GM06990 (cell line): Measurements from ENCODE around the gene SCAMP3.
"Not testable (repeated sequence)": the region's sequence is repeated elsewhere in the genome, so short reads cannot be mapped to it uniquely, and the experiment has no call there.

Experiments
- DNase-seq: peaks from one replicate; pipeline ENCODE4 v3.0.0-alpha.2; 2011; ENCODE audit not compliant: insufficient read length; ENCODE audit errors: extremely low read depth
- H3K27me3 ChIP-seq: replicated peaks from 2 replicates; pipeline ENCODE4 v1.6.0; 2011; ENCODE audit warnings: low read length; ENCODE audit not compliant: control insufficient read depth, insufficient read depth
- H3K36me3 ChIP-seq: 2 replicates; pipeline ENCODE4 v1.5.1; 2011; ENCODE audit warnings: low read length; ENCODE audit not compliant: control insufficient read depth, insufficient read depth
- H3K4me3 ChIP-seq: replicated peaks from 2 replicates; pipeline ENCODE4 v1.5.1; 2011; ENCODE audit warnings: low read depth, mild to moderate bottlenecking, control low read depth, low read length
- CTCF ChIP-seq: IDR thresholded peaks from 2 replicates; pipeline ENCODE4 v1.5.1; 2011; ENCODE audit warnings: low read length, control low read depth, mild to moderate bottlenecking, inconsistent platforms; ENCODE audit not compliant: insufficient read depth, poor library complexity, severe bottlenecking

SCAMP3 gene

GRCh38 chr1:155296661-155297060 lies 34.5 kb upstream of the SCAMP3 start:
- DNase-seq: no peak
- TF ChIP-seq CTCF: no peak
- Histone ChIP-seq H3K36me3 (no peaks in the 10 kb centered on the region), H3K27me3 (no peaks in the 10 kb centered on the region), H3K4me3 (no peak overlapping the region)

GRCh38 chr1:155295942-155296267 lies 33.7 kb upstream of the SCAMP3 start:
- DNase-seq: no peak
- Histone ChIP-seq H3K4me3 (no peak overlapping the region), H3K36me3 (no peaks in the 10 kb centered on the region), H3K27me3 (no peaks in the 10 kb centered on the region)
- no peak for TF ChIP-seq CTCF

DNA sequence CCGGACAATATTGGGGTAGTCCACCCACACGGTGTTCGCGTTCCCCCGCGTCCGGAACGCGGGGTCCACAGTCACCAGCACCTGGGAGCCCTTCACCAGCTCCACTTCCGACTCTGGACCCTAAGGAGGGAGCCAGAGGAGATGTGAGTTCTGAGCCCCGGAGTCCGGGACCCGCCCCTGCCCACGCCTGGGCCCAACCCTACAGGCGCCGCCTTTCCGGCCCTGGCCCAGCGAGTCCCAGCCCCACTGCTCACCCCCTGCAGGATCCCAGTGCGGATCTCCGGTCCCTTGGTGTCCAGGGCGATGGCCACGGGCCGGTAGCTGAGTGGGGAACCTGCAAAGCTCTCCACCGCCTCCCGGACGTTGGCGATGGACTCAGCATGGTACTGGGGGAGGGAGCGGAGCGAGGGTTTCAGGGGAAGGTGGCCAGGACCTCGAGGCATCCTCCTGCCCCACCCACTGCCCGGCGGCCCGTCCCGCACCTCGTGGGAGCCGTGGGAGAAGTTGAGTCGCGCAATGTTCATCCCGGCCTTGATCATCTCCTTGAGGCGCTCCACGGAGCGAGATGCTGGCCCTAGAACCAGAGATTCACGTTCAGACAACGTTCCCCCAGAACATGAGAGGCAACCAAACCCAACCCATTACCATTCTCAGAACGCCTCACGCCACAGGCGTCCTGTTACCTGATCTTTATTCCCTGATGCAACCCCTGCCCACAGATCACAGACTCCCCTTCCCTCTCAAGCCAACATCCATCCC lies 33.2 kb upstream of the SCAMP3 start:
- H3K4me3 ChIP-seq: no peak overlapping the region
- H3K27me3 ChIP-seq: no peaks in the 10 kb centered on the region
- no peak for TF ChIP-seq CTCF
- no peaks in the 10 kb centered on the region for H3K36me3 ChIP-seq
- DNase-seq: no peak

DNA sequence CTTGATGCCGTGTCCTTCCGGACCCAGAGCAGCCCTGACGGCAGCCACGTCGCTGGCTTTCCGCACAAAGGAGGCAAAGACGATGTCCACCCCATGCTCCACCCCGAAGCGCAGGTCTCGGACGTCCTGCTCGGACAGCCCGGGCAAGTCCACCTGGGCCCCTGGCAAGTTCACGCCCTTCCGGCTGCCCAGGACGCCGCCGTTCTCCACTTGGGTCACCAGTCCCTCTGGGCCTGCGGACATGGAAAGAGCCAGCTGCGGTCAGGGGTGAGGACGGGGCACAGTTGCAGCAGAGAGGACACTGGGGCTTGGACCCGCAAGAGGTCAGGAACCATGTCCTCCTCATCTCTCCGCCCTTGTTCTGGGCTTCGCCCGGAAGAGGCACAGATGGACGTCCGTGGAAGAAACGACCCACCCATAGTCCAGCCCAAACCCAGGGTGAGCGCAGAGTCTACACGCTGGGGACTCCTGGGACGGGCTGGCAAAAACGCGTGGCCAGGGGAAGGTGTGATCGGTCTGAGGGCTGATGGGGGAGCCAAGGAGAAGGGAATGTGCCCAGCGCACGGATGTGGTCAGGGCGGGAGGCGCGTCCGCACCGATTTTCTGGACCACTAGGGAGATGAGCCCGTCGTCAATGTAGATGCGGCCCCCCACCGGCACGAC lies 32.5 kb upstream of the SCAMP3 start:
- no peak for TF ChIP-seq CTCF
- no peak overlapping the region for H3K4me3 ChIP-seq
- H3K27me3 ChIP-seq: no peaks in the 10 kb centered on the region
- no peak for DNase-seq
- no peaks in the 10 kb centered on the region for H3K36me3 ChIP-seq

DNA sequence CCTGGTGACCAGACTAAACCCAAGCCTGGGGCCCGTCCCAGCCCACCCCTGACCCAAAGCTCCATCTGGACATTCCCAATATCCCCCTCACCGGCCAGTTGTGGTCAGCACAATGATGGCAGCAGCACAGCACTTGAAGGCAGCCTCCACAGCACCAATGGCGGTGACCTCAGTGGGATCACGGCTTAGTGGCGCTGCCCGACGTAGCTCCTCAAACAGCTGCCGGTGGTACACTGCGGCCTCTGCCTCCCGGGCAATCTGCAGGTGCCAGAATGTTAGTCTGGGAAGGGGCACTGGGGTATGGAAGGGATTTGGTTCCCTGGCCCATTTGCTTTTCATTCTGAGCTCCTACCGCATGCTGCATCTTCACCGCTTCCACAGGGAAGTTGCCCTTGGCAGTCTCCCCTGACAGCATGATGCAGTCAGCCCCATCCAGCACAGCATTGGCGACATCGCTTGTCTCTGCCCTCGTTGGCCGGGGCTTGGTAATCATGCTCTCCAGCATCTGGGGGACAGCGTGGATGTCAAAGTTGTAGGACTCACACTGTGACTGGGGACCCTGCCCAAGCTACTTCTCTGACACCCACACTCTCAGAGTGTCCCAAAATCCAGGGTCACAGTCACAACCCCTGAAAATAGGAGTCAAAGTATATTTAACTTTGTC lies 31.1 kb upstream of the SCAMP3 start:
- H3K36me3 ChIP-seq: no peaks in the 10 kb centered on the region
- TF ChIP-seq CTCF: no peak
- no peak for DNase-seq
- no peaks in the 10 kb centered on the region for H3K27me3 ChIP-seq
- H3K4me3 ChIP-seq: no peak overlapping the region

DNA sequence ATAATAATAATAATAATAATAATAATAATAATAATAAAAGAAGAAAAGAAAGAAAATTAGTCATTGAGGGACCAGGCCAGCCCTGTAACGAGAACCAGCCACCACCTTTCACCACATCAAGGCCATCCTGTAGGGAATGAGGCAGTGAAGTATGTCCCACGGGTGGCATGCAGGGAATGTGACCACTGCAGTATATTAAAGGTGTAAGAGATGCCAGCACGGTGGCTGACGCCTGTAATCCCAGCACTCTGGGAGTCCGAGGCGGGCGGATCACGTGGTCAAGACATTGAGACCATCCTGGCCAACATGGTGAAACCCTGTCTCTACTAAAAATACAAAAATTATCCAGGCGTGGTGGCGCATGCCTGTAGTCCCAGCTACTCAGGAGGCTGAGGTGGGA lies 28.8 kb upstream of the SCAMP3 start:
- not testable (repeated sequence) for DNase-seq, H3K27me3 ChIP-seq, H3K4me3 ChIP-seq, H3K36me3 ChIP-seq
